Testis (tissue), 3 donors: ENCODE results near the gene SDK2. TPM values are rescaled to one million over a fixed set of nuclear protein-coding genes. Genes with fewer than 3 reads are reported as not detected.

Source experiments
- DNase-seq: peaks from one replicate; pipeline ENCODE4 v3.0.0-alpha.2; 2019
- H3K27ac ChIP-seq, 2 donors: fragments of 200-600 bp; sonication (generic); one replicate each; pipeline ENCODE4 v1.5.1; 2019
- H3K27me3 ChIP-seq: fragments of 200-600 bp; sonication (generic); one replicate; pipeline ENCODE4 v1.5.1; 2019
- H3K36me3 ChIP-seq: fragments of 200-600 bp; sonication (generic); one replicate; pipeline ENCODE4 v1.5.1; 2017; ENCODE audit warnings: low read depth; ENCODE audit errors: missing control alignments
- H3K4me1 ChIP-seq: fragments of 200-600 bp; sonication (generic); one replicate; pipeline ENCODE4 v1.5.1; 2019
- H3K4me3 ChIP-seq, 2 donors: fragments of 200-600 bp; sonication (generic); one replicate each; pipeline ENCODE4 v1.5.1; 2017 to 2019
- H3K9me3 ChIP-seq: fragments of 200-600 bp; sonication (generic); one replicate; pipeline ENCODE4 v1.5.1; 2017
- CTCF ChIP-seq, 3 experiments: fragments of 450-650 bp in 2 of 3; fragments of 200-600 bp in 1 of 3; sonication (generic) in 1 of 3; IDR thresholded peaks; one replicate each; pipeline ENCODE4 v1.5.1; 2016 to 2019; ENCODE audit warnings: antibody characterized with exemption in 3 of 3, mild to moderate bottlenecking in 2 of 3, moderate library complexity in 1 of 3
- POLR2A ChIP-seq: fragments of 450-650 bp; IDR thresholded peaks from one replicate; pipeline ENCODE4 v1.6.1; 2017; ENCODE audit warnings: antibody characterized with exemption, mild to moderate bottlenecking, moderate library complexity
- WGBS, 2 donors: methylation state at CpG; one replicate each; pipeline ENCODE4 v1.1.5; 2018; 5-methylcytosine and 5-hydroxymethylcytosine counted together
- intact Hi-C: fragments of 100-400 bp; cut with DNase I; formaldehyde crosslinking; loops from one replicate; pipeline ENCODE4 v1.15.1; 2023; ENCODE audit warnings: low total_unique reads
- polyA plus RNA-seq: library from polyadenylated mRNA; stranded (reverse); fragments of 350-450 nt; fragmentation: Illumina TruSeq; extraction: RNeasy Lipid Tissue Mini Kit (QIAGEN cat#74804); gene quantifications from one replicate; pipeline ENCODE4 v1.2.3, GENCODE V29; 2014; ENCODE audit warnings: low read depth, low replicate concordance; ENCODE audit not compliant: insufficient read depth
- total RNA-seq, 2 donors: library from RNA; depleted of rRNA; stranded (reverse); fragments of >200 nt; gene quantifications; one replicate each; pipeline ENCODE4 v1.2.3, GENCODE V29; 2016

The SDK2 gene
- total and polyA plus RNA-seq, 3 donors from 2014 or later, result 36.9 to 63.4 (median 55.4) TPM

GRCh38 chr17:73689596-73690275 is 45.5 kb upstream of the SDK2 start:
- Histone ChIP-seq H3K27me3 (no peaks in the 10 kb centered on the region), H3K27ac (no peak overlapping the region), H3K36me3 (no peaks in the 10 kb centered on the region), H3K9me3 (no peaks in the 10 kb centered on the region), H3K4me1 (peaks cover 5% of the 10 kb centered on the region), H3K4me3 (no peak overlapping the region)
- no peak for TF ChIP-seq POLR2A
- TF ChIP-seq CTCF (IDR thresholded peaks at IDR 0.05), result no peak
- DNase-seq, result no peak
- intact Hi-C loops, result no loop called here
- 76 to 90% methylated on average over 12 to 13 of the region's 13 CpGs for WGBS, 2 donors

- intact Hi-C loops, result no loop called here
- H3K4me3 ChIP-seq, result no peak overlapping the region
- H3K27ac ChIP-seq, result no peak overlapping the region
- H3K9me3 ChIP-seq, result no peaks in the 10 kb centered on the region
- no peaks in the 10 kb centered on the region for H3K36me3 ChIP-seq
- peaks cover 9% of the 10 kb centered on the region for H3K4me1 ChIP-seq
- H3K27me3 ChIP-seq, result no peaks in the 10 kb centered on the region
- DNase-seq, result no peak
- WGBS, 2 donors, result 72 to 88% methylated on average over 3 of the region's 3 CpGs
- TF ChIP-seq POLR2A (no peak), CTCF (IDR thresholded peaks at IDR 0.05) (no peak)
Observed at GRCh38 chr17:73686961-73687360, 42.7 kb upstream of the SDK2 start.

- intact Hi-C loops, result no loop called here
- Histone ChIP-seq H3K9me3 (no peaks in the 10 kb centered on the region), H3K36me3 (no peaks in the 10 kb centered on the region), H3K4me1 (peaks cover 9% of the 10 kb centered on the region), H3K4me3 (no peak overlapping the region), H3K27ac (no peak overlapping the region), H3K27me3 (no peaks in the 10 kb centered on the region)
- DNase-seq, result no peak
- no peak for TF ChIP-seq CTCF (IDR thresholded peaks at IDR 0.05)
- no peak for TF ChIP-seq POLR2A
Observed at GRCh38 chr17:73686126-73686525, 41.9 kb upstream of the SDK2 start.

GRCh38 chr17:73684183-73684582 is 39.9 kb upstream of the SDK2 start:
- Histone ChIP-seq H3K9me3 (no peaks in the 10 kb centered on the region), H3K4me3 (no peak overlapping the region), H3K4me1 (peaks cover 9% of the 10 kb centered on the region), H3K27ac (no peak overlapping the region), H3K36me3 (no peaks in the 10 kb centered on the region), H3K27me3 (no peaks in the 10 kb centered on the region)
- peak; percentile 79 for DNase-seq
- no peak for TF ChIP-seq CTCF (IDR thresholded peaks at IDR 0.05)
- TF ChIP-seq POLR2A, result no peak
- 22 to 35% methylated on average over 3 of the region's 3 CpGs for WGBS, 2 donors
- intact Hi-C loops, result no loop called here

- H3K9me3 ChIP-seq, result no peaks in the 10 kb centered on the region
- intact Hi-C loops, result no loop called here
- H3K27ac ChIP-seq, result no peak overlapping the region
- no peak overlapping the region for H3K4me3 ChIP-seq
- no peaks in the 10 kb centered on the region for H3K27me3 ChIP-seq
- peaks cover 9% of the 10 kb centered on the region for H3K4me1 ChIP-seq
- TF ChIP-seq CTCF (IDR thresholded peaks at IDR 0.05) (no peak), POLR2A (no peak)
- DNase-seq, result no peak
- no peaks in the 10 kb centered on the region for H3K36me3 ChIP-seq
- 66 to 79% methylated on average over 6 of the region's 6 CpGs for WGBS, 2 donors
Observed at GRCh38 chr17:73683771-73684170, 39.5 kb upstream of the SDK2 start.
